IMR-90 (cell line): Measurements from ENCODE around the gene DOCK4. TPM values are rescaled to one million over a fixed set of nuclear protein-coding genes. Genes with fewer than 3 reads are reported as not detected.

Experiments used
- ATAC-seq: fragments of 200-7000 bp; cut with Tn5 transposase; 2 replicates; pipeline ENCODE4 v1.9.1; 2020; ENCODE audit warnings: low read depth, mild to moderate bottlenecking, moderate library complexity
- BruUV-seq: library from RNA; stranded (reverse); fragments of 400-500 nt; replicated peaks from 2 replicates; lab custom pipeline; 2021; lab: Mats Ljungman, UMichigan
- CTCF ChIA-PET: fragments of 300-600 bp; formaldehyde crosslinking; extraction: SDS; loops from one replicate; lab custom pipeline; 2021; ENCODE audit warnings: antibody characterized with exemption; lab: Yijun Ruan, JAX
- POLR2A ChIA-PET: fragments of 300-600 bp; sonication (Branson Sonifier 250); formaldehyde crosslinking; loops from one replicate; lab custom pipeline; 2022; ENCODE audit warnings: antibody characterized with exemption; ENCODE audit not compliant: unreplicated experiment; lab: Charles Lee
- DNase-seq: peaks from one replicate; pipeline ENCODE4 v3.0.0; 2013
- H2AFZ ChIP-seq: replicated peaks from 2 replicates; pipeline ENCODE3; 2013; ENCODE audit warnings: low read length, mild to moderate bottlenecking; ENCODE audit not compliant: poor library complexity
- H2AK5ac ChIP-seq: 2 replicates; pipeline ENCODE4 v1.6.1; 2013; ENCODE audit warnings: low read depth, low read length, inconsistent platforms
- H2AK9ac ChIP-seq: replicated peaks from 2 replicates; pipeline ENCODE3; 2013; ENCODE audit warnings: mild to moderate bottlenecking, low read depth, low read length, moderate library complexity; ENCODE audit not compliant: poor library complexity
- H2BK120ac ChIP-seq: 2 replicates; pipeline ENCODE4 v1.6.1; 2013; ENCODE audit warnings: low read depth, low read length, inconsistent platforms
- H2BK15ac ChIP-seq: 3 replicates; pipeline ENCODE4 v1.6.1; 2013; ENCODE audit warnings: low read depth, low read length, inconsistent platforms
- H2BK20ac ChIP-seq: 2 replicates; pipeline ENCODE4 v1.6.1; 2013; ENCODE audit warnings: low read depth, mild to moderate bottlenecking, inconsistent platforms, low read length, moderate library complexity
- H2BK5ac ChIP-seq: 2 replicates; pipeline ENCODE4 v1.6.1; 2013; ENCODE audit warnings: mild to moderate bottlenecking, low read depth, low read length, inconsistent platforms; ENCODE audit not compliant: poor library complexity, severe bottlenecking
- H3K14ac ChIP-seq: replicated peaks from 2 replicates; pipeline ENCODE4 v1.6.1; 2013; ENCODE audit warnings: low read depth, low read length, inconsistent platforms
- H3K18ac ChIP-seq: 2 replicates; pipeline ENCODE4 v1.6.1; 2013; ENCODE audit warnings: low read depth, low read length, control low read depth
- H3K23ac ChIP-seq: 2 replicates; pipeline ENCODE4 v1.6.1; 2013; ENCODE audit warnings: low read depth, low read length, inconsistent platforms
- H3K27ac ChIP-seq: 2 replicates; pipeline ENCODE4 v1.5.1; 2013; ENCODE audit warnings: mild to moderate bottlenecking, control low read depth, low read length; ENCODE audit not compliant: insufficient read depth
- H3K27me3 ChIP-seq: 2 replicates; pipeline ENCODE4 v1.6.1; 2013; ENCODE audit warnings: low read length; ENCODE audit not compliant: control insufficient read depth, insufficient read depth
- H3K36me3 ChIP-seq: 2 replicates; pipeline ENCODE4 v1.6.1; 2013; ENCODE audit warnings: low read length, mixed read lengths; ENCODE audit not compliant: control insufficient read depth, insufficient read depth
- H3K4ac ChIP-seq: 2 replicates; pipeline ENCODE4 v1.6.1; 2013; ENCODE audit warnings: low read depth, low read length, inconsistent platforms
- H3K4me1 ChIP-seq: 2 replicates; pipeline ENCODE4 v1.6.1; 2013; ENCODE audit warnings: low read length, mixed read lengths; ENCODE audit not compliant: control insufficient read depth, insufficient read depth
- H3K4me2 ChIP-seq: 2 replicates; pipeline ENCODE4 v1.6.1; 2013; ENCODE audit warnings: low read depth, mild to moderate bottlenecking, control low read depth, low read length, moderate library complexity
- H3K4me3 ChIP-seq: 2 replicates; pipeline ENCODE4 v1.5.1; 2013; ENCODE audit warnings: low read depth, mild to moderate bottlenecking, control low read depth, low read length, moderate library complexity; ENCODE audit not compliant: insufficient read depth
- H3K56ac ChIP-seq: 2 replicates; pipeline ENCODE4 v1.6.1; 2013; ENCODE audit warnings: low read length, inconsistent platforms; ENCODE audit not compliant: insufficient read depth; ENCODE audit errors: extremely low read depth
- H3K79me1 ChIP-seq, 2 experiments: 2 replicates each; pipeline ENCODE4 v1.6.1; 2013; ENCODE audit warnings: low read length in 2 of 2, inconsistent platforms in 1 of 2, low read depth in 1 of 2
- H3K9ac ChIP-seq: 2 replicates; pipeline ENCODE4 v1.6.1; 2013; ENCODE audit warnings: low read depth, low read length, control low read depth
- H3K9me1 ChIP-seq: 2 replicates; pipeline ENCODE4 v1.6.1; 2013; ENCODE audit warnings: low read length, inconsistent platforms; ENCODE audit not compliant: insufficient read depth
- H3K9me3 ChIP-seq: 2 replicates; pipeline ENCODE4 v1.6.1; 2013; ENCODE audit warnings: low read length; ENCODE audit not compliant: control insufficient read depth, insufficient read depth
- H4K20me1 ChIP-seq: 2 replicates; pipeline ENCODE4 v1.6.1; 2013; ENCODE audit warnings: low read length, inconsistent platforms; ENCODE audit not compliant: insufficient read depth
- H4K5ac ChIP-seq: 2 replicates; pipeline ENCODE4 v1.6.1; 2013; ENCODE audit warnings: mild to moderate bottlenecking, low read depth, low read length, control low read depth
- H4K8ac ChIP-seq, 2 experiments: 2 replicates each; pipeline ENCODE4 v1.6.1; 2013; ENCODE audit warnings: low read depth in 2 of 2, low read length in 2 of 2, control low read depth in 1 of 2, inconsistent platforms in 1 of 2
- H4K91ac ChIP-seq: 2 replicates; pipeline ENCODE4 v1.6.1; 2013; ENCODE audit warnings: low read depth, low read length, inconsistent platforms; ENCODE audit not compliant: insufficient read depth
- BHLHE40 ChIP-seq: fragments of 150-350 bp; IDR thresholded peaks from 2 replicates; pipeline ENCODE4 v1.6.1; 2016; ENCODE audit warnings: mild to moderate bottlenecking, low read depth, low read length
- CEBPB ChIP-seq: IDR thresholded peaks from 2 replicates; pipeline ENCODE4 v1.6.1; 2012; ENCODE audit warnings: low read depth, low read length, improper control_type of control experiment
- CHD1 ChIP-seq: IDR thresholded peaks from 2 replicates; pipeline ENCODE4 v1.6.1; 2012; ENCODE audit warnings: low read depth, low read length, improper control_type of control experiment
- CTCF ChIP-seq: conservative IDR thresholded peaks from 2 replicates; pipeline ENCODE4 v1.5.1; 2012; ENCODE audit warnings: mild to moderate bottlenecking, low read depth, low read length, improper control_type of control experiment
- ELK1 ChIP-seq: fragments of 150-350 bp; IDR thresholded peaks from 2 replicates; pipeline ENCODE4 v1.6.1; 2016; ENCODE audit warnings: low read depth, mild to moderate bottlenecking, low read length, moderate library complexity, borderline replicate concordance
- FOS ChIP-seq: fragments of 150-350 bp; IDR thresholded peaks from 2 replicates; pipeline ENCODE4 v1.6.1; 2016; ENCODE audit warnings: low read depth, low read length
- MAFK ChIP-seq: IDR thresholded peaks from 2 replicates; pipeline ENCODE4 v1.6.1; 2012; ENCODE audit warnings: low read depth, low read length, improper control_type of control experiment
- MAZ ChIP-seq: IDR thresholded peaks from 2 replicates; pipeline ENCODE4 v1.6.1; 2012; ENCODE audit warnings: low read depth, mild to moderate bottlenecking, low read length, improper control_type of control experiment, moderate library complexity, borderline replicate concordance
- MXI1 ChIP-seq: IDR thresholded peaks from 2 replicates; pipeline ENCODE4 v1.6.1; 2012; ENCODE audit warnings: low read depth, mild to moderate bottlenecking, low read length, moderate library complexity, borderline replicate concordance
- NFE2L2 ChIP-seq: fragments of 150-350 bp; IDR thresholded peaks from 2 replicates; pipeline ENCODE4 v1.6.1; 2016; ENCODE audit warnings: low read depth, mild to moderate bottlenecking, low read length
- POLR2A ChIP-seq: IDR thresholded peaks from 2 replicates; pipeline ENCODE4 v1.6.1; 2012; ENCODE audit warnings: mild to moderate bottlenecking, low read depth, low read length
- RAD21 ChIP-seq: IDR thresholded peaks from 2 replicates; pipeline ENCODE4 v1.6.1; 2012; ENCODE audit warnings: low read length, improper control_type of control experiment
- RCOR1 ChIP-seq: IDR thresholded peaks from 2 replicates; pipeline ENCODE4 v1.6.1; 2012; ENCODE audit warnings: mild to moderate bottlenecking, low read length, improper control_type of control experiment; ENCODE audit not compliant: insufficient replicate concordance
- RFX5 ChIP-seq: IDR thresholded peaks from 2 replicates; pipeline ENCODE4 v1.8.0; 2012; ENCODE audit warnings: low read depth, mild to moderate bottlenecking, low read length, moderate library complexity
- SMC3 ChIP-seq: fragments of 150-350 bp; IDR thresholded peaks from 2 replicates; pipeline ENCODE4 v1.6.1; 2016; ENCODE audit warnings: low read depth, mild to moderate bottlenecking, antibody characterized with exemption, low read length, moderate library complexity
- USF2 ChIP-seq: fragments of 150-350 bp; IDR thresholded peaks from 2 replicates; pipeline ENCODE4 v1.6.1; 2017; ENCODE audit warnings: mild to moderate bottlenecking, antibody characterized with exemption, low read length, low read depth
- WGBS, 2 experiments: methylation state at CpG; one replicate each; pipeline versions ENCODE4 v1.1.5 to v1.1.7; 2013; ENCODE audit warnings: missing lambda C conversion rate in 2 of 2; ENCODE audit not compliant: insufficient read length in 1 of 2; ENCODE audit errors: extremely low coverage in 2 of 2; 5-methylcytosine and 5-hydroxymethylcytosine counted together
- dilution Hi-C: fragments of 300-500 bp; cut with HindIII; formaldehyde crosslinking; loops from one replicate; pipeline ENCODE4 v1.14.3; 2018; ENCODE audit warnings: low sequenced_read_pairs; ENCODE audit not compliant: unreplicated experiment
- in situ Hi-C: fragments of 300-500 bp; cut with MboI; formaldehyde crosslinking; loops from 3 replicates; pipeline ENCODE4 v1.14.3; 2019; ENCODE audit warnings: low sequenced_read_pairs, inconsistent platforms, mixed read lengths
- intact Hi-C: fragments of 100-400 bp; cut with micrococcal nuclease; formaldehyde crosslinking; loops from 2 replicates; pipeline ENCODE4 v1.10.0; 2022
- polyA plus RNA-seq, 3 experiments: library from polyadenylated mRNA; depleted of rRNA; stranded (reverse); fragments of >200 nt; gene quantifications; 2 replicates each; pipeline ENCODE4 v1.2.3, GENCODE V29; 2012; ENCODE audit warnings: low replicate concordance in 1 of 3
- total RNA-seq: library from RNA; depleted of rRNA; stranded (reverse); fragments of >200 nt; gene quantifications from 2 replicates; pipeline ENCODE4 v1.2.3, GENCODE V29; 2012

The DOCK4 gene
- total and polyA plus RNA-seq, 2 of the 4 experiments (the other 2 are of a cell fraction), result 4.4 to 12.2 TPM

- Histone ChIP-seq H3K4me1 (peaks cover 2% of the 10 kb centered on the region; the same call in 1 of the 2 replicates), H3K56ac (no peak overlapping the region), H3K4ac (no peak overlapping the region), H3K9me3 (no peaks in the 10 kb centered on the region), H4K8ac (no peak overlapping the region), H2BK15ac (no peak overlapping the region), H3K4me2 (no peak overlapping the region), H3K9me1 (peaks cover 15% of the 10 kb centered on the region; the same call in 1 of the 2 replicates), H3K14ac (no peak overlapping the region), H3K27ac (no peak overlapping the region), H3K79me1 (peaks cover 12 to 31% of the 10 kb centered on the region in 2 experiments), H3K23ac (no peak overlapping the region), H3K9ac (no peak overlapping the region), H4K5ac (no peak overlapping the region), H3K27me3 (no peaks in the 10 kb centered on the region), H2AK5ac (no peak overlapping the region), H2AK9ac (no peak overlapping the region), H4K20me1 (no peaks in the 10 kb centered on the region), H3K36me3 (no peaks in the 10 kb centered on the region), H2AFZ (no peak overlapping the region), H3K4me3 (no peak overlapping the region), H2BK5ac (no peak overlapping the region), H3K18ac (no peak overlapping the region), H4K91ac (no peak overlapping the region), H2BK120ac (no peak overlapping the region), H2BK20ac (no peak overlapping the region)
- no peak for ATAC-seq
- no peak for TF ChIP-seq MAFK
- TF ChIP-seq CTCF, result no peak
- TF ChIP-seq RAD21, result no peak
- no peak for TF ChIP-seq MXI1
- TF ChIP-seq USF2, result no peak
- TF ChIP-seq BHLHE40, result no peak
- no peak for TF ChIP-seq RCOR1
- TF ChIP-seq NFE2L2, result no peak
- no peak for TF ChIP-seq MAZ
- TF ChIP-seq CEBPB, result no peak
- TF ChIP-seq SMC3, result no peak
- TF ChIP-seq RFX5, result no peak
- no peak for TF ChIP-seq FOS
- TF ChIP-seq CHD1, result no peak
- TF ChIP-seq POLR2A, result no peak
- TF ChIP-seq ELK1, result no peak
- no TSS peak for BruUV-seq
- POLR2A ChIA-PET, result interaction anchor here (0.6 kb wide), 1 partner anchor 175 kb away, joined by 3 read pairs; no protein-coding TSS in a partner anchor
- in situ Hi-C loops, result no loop called here
- intact Hi-C loops, result no loop called here
- WGBS, 2 experiments, result no CpG with 5 or more reads among the region's 2 CpGs
- CTCF ChIA-PET, result no interaction called here
- DNase-seq, result no peak
- dilution Hi-C loops, result no loop called here
These were observed 21.7 kb downstream of the DOCK4 start for GRCh38 chr7:112184455-112184854.
